Natural killer cell (primary cell): ENCODE measurements around the gene UGT1A8. TPM values are rescaled to one million over a fixed set of nuclear protein-coding genes. Genes with fewer than 3 reads are reported as not detected.

ENCODE experiments used
- ATAC-seq, 3 donors: fragments of 150-1000 bp in 2 of 3; fragments of 200-7000 bp in 1 of 3; cut with Tn5 transposase; 1 replicate in 1 of 3; 2 replicates in 2 of 3; pipeline ENCODE4 v1.10.0; 2021; ENCODE audit warnings: mild to moderate bottlenecking in 2 of 3, moderate library complexity in 2 of 3
- DNase-seq, 2 donors: peaks; one replicate each; pipeline versions ENCODE4 v3.0.0 to v3.0.0-alpha.2; 2013 to 2021; ENCODE audit warnings: mixed read lengths in 1 of 2
- H3K27ac ChIP-seq: one replicate; pipeline ENCODE4 v1.5.1; 2013; ENCODE audit warnings: mild to moderate bottlenecking, low read length
- H3K27me3 ChIP-seq: one replicate; pipeline ENCODE4 v1.6.1; 2013; ENCODE audit warnings: low read length; ENCODE audit not compliant: control insufficient read depth, insufficient read depth
- H3K36me3 ChIP-seq: one replicate; pipeline ENCODE4 v1.6.1; 2013; ENCODE audit warnings: low read length; ENCODE audit not compliant: control insufficient read depth, insufficient read depth
- H3K4me1 ChIP-seq: one replicate; pipeline ENCODE4 v1.6.1; 2013; ENCODE audit warnings: low read length; ENCODE audit not compliant: control insufficient read depth, insufficient read depth
- H3K4me3 ChIP-seq: one replicate; pipeline ENCODE4 v1.5.1; 2013; ENCODE audit warnings: low read length
- H3K9me3 ChIP-seq: one replicate; pipeline ENCODE4 v1.6.1; 2013; ENCODE audit warnings: low read length; ENCODE audit not compliant: control insufficient read depth, insufficient read depth
- H3K27ac Mint-ChIP-seq, 2 donors: one replicate each; pipeline ENCODE4 v1.8.0; 2022; ENCODE audit warnings: mild to moderate bottlenecking in 2 of 2, mixed read lengths in 2 of 2, moderate library complexity in 1 of 2
- H3K27me3 Mint-ChIP-seq, 2 donors: one replicate each; pipeline ENCODE4 v1.8.0; 2022; ENCODE audit warnings: low read depth in 2 of 2, mixed read lengths in 2 of 2
- H3K36me3 Mint-ChIP-seq: one replicate; pipeline ENCODE4 v1.8.0; 2022; ENCODE audit warnings: mixed read lengths
- H3K4me1 Mint-ChIP-seq, 2 donors: one replicate each; pipeline ENCODE4 v1.8.0; 2022; ENCODE audit warnings: mixed read lengths in 2 of 2
- H3K4me3 Mint-ChIP-seq: one replicate; pipeline ENCODE4 v1.8.0; 2022; ENCODE audit warnings: mild to moderate bottlenecking, moderate library complexity, mixed read lengths
- H3K9me3 Mint-ChIP-seq, 2 donors: one replicate each; pipeline ENCODE4 v1.8.0; 2022; ENCODE audit warnings: mixed read lengths in 2 of 2
- CTCF ChIP-seq: fragments of 200-600 bp; IDR thresholded peaks from one replicate; pipeline ENCODE4 v1.8.0; 2022; ENCODE audit warnings: antibody characterized with exemption
- WGBS: methylation state at CpG from one replicate; pipeline ENCODE4 v1.1.7; 2013; ENCODE audit warnings: missing lambda C conversion rate; ENCODE audit not compliant: insufficient coverage; 5-methylcytosine and 5-hydroxymethylcytosine counted together
- intact Hi-C: fragments of 100-400 bp; cut with micrococcal nuclease; formaldehyde crosslinking; loops from one replicate; pipeline ENCODE4 v1.14.2; 2022
- total RNA-seq, 4 donors: library from RNA; stranded (reverse); fragments of 120-200 nt in 1 of 4; gene quantifications; one replicate each; pipeline versions ENCODE4 v1.2.3 to v1.2.4, GENCODE V29; 2013 to 2022

UGT1A8 gene
- total RNA-seq, 3 donors from 2014 or later (not counting 1 experiment from before 2014, with no cell fraction given), result not detected

- Histone ChIP-seq H3K27ac (no peak overlapping the region), H3K4me3 (no peak overlapping the region), H3K4me1 (no peaks in the 10 kb centered on the region), H3K36me3 (no peaks in the 10 kb centered on the region), H3K27me3 (no peaks in the 10 kb centered on the region), H3K9me3 (no peaks in the 10 kb centered on the region)
- H3K9me3 Mint-ChIP-seq, result no peaks in the 10 kb centered on the region
- ATAC-seq, result no peak
- H3K36me3 Mint-ChIP-seq, result no peaks in the 10 kb centered on the region
- WGBS, result 91% methylated on average over 8 of the region's 8 CpGs
- peaks cover 8 to 28% of the 10 kb centered on the region in 2 donors for H3K27me3 Mint-ChIP-seq
- no peaks in the 10 kb centered on the region for H3K4me1 Mint-ChIP-seq
- DNase-seq, result no peak
- H3K4me3 Mint-ChIP-seq, result no peak overlapping the region
- H3K27ac Mint-ChIP-seq, result no peak overlapping the region
- TF ChIP-seq CTCF, result no peak
- intact Hi-C loops, result no loop called here
Observed at GRCh38 chr2:233811732-233812131, 194.3 kb downstream of the UGT1A8 start.

GRCh38 chr2:233813236-233814055, 196.0 kb downstream of the UGT1A8 start:
- intact Hi-C loops, result no loop called here
- Mint-ChIP-seq H3K27ac (no peak overlapping the region), H3K27me3 (peaks cover 11 to 28% of the 10 kb centered on the region in 2 donors), H3K4me3 (no peak overlapping the region), H3K9me3 (no peaks in the 10 kb centered on the region), H3K36me3 (no peaks in the 10 kb centered on the region), H3K4me1 (peaks cover 0 to 5% of the 10 kb centered on the region in 2 donors)
- no peak for DNase-seq
- H3K27me3 ChIP-seq, result no peaks in the 10 kb centered on the region
- WGBS, result 94% methylated on average over 3 of the region's 3 CpGs
- H3K4me1 ChIP-seq, result no peaks in the 10 kb centered on the region
- no peaks in the 10 kb centered on the region for H3K36me3 ChIP-seq
- no peaks in the 10 kb centered on the region for H3K9me3 ChIP-seq
- no peak for TF ChIP-seq CTCF
- H3K27ac ChIP-seq, result no peak overlapping the region
- H3K4me3 ChIP-seq, result no peak overlapping the region
- ATAC-seq, result no peak

- H3K4me3 ChIP-seq, result no peak overlapping the region
- Mint-ChIP-seq H3K4me1 (peaks cover 0 to 5% of the 10 kb centered on the region in 2 donors), H3K9me3 (no peaks in the 10 kb centered on the region), H3K27me3 (peaks cover 11 to 28% of the 10 kb centered on the region in 2 donors), H3K27ac (no peak overlapping the region), H3K36me3 (no peaks in the 10 kb centered on the region), H3K4me3 (no peak overlapping the region)
- no peak overlapping the region for H3K27ac ChIP-seq
- no peaks in the 10 kb centered on the region for H3K36me3 ChIP-seq
- ATAC-seq (no peak), DNase-seq (no peak)
- no peaks in the 10 kb centered on the region for H3K9me3 ChIP-seq
- no peak for TF ChIP-seq CTCF
- intact Hi-C loops, result no loop called here
- no peaks in the 10 kb centered on the region for H3K27me3 ChIP-seq
- WGBS, result 89% methylated on average over 2 of the region's 2 CpGs
- H3K4me1 ChIP-seq, result no peaks in the 10 kb centered on the region
Observed at GRCh38 chr2:233814056-233814835, 196.8 kb downstream of the UGT1A8 start.
